DND-41 (cell line): ENCODE data around the gene PHACTR3.

Source experiments
- ATAC-seq: fragments of 200-7000 bp; cut with Tn5 transposase; 3 replicates; pipeline ENCODE4 v1.9.1; 2021; ENCODE audit warnings: low read depth; ENCODE audit not compliant: insufficient read depth
- DNase-seq: peaks from one replicate; pipeline ENCODE4 v3.0.0-alpha.2; 2020
- H2AFZ ChIP-seq: 2 replicates; pipeline ENCODE4 v1.6.0; 2012; ENCODE audit warnings: low read depth, low read length
- H3K27ac ChIP-seq: 2 replicates; pipeline ENCODE4 v1.5.1; 2012; ENCODE audit warnings: low read length, inconsistent platforms
- H3K27me3 ChIP-seq: fragments of 200-600 bp; sonication (generic); 2 replicates; pipeline ENCODE4 v1.6.0; 2012; ENCODE audit warnings: low read length, mild to moderate bottlenecking, inconsistent platforms; ENCODE audit not compliant: insufficient read depth, poor library complexity
- H3K36me3 ChIP-seq: 2 replicates; pipeline ENCODE4 v1.5.1; 2012; ENCODE audit warnings: low read length, inconsistent platforms; ENCODE audit not compliant: insufficient read depth
- H3K4me1 ChIP-seq: 2 replicates; pipeline ENCODE4 v1.5.1; 2012; ENCODE audit warnings: mild to moderate bottlenecking, low read length; ENCODE audit not compliant: insufficient read depth
- H3K4me2 ChIP-seq: 2 replicates; pipeline ENCODE4 v1.6.0; 2012; ENCODE audit warnings: mild to moderate bottlenecking, moderate library complexity, low read length, inconsistent platforms; ENCODE audit not compliant: insufficient read depth
- H3K4me3 ChIP-seq, 2 experiments: fragments of 200-600 bp in 1 of 2; shearing (Covaris generic) in 1 of 2; 2 replicates each; pipeline ENCODE4 v1.5.1; 2012 to 2016; ENCODE audit warnings: inconsistent platforms in 2 of 2, low read length in 2 of 2, mild to moderate bottlenecking in 2 of 2, low read depth in 1 of 2, moderate library complexity in 1 of 2
- H3K79me2 ChIP-seq: 2 replicates; pipeline ENCODE4 v1.6.0; 2012; ENCODE audit warnings: low read length, inconsistent platforms; ENCODE audit not compliant: insufficient read depth
- H3K9ac ChIP-seq: 2 replicates; pipeline ENCODE4 v1.6.0; 2012; ENCODE audit warnings: low read depth, mild to moderate bottlenecking, inconsistent platforms, low read length, moderate library complexity
- H3K9me3 ChIP-seq: 2 replicates; pipeline ENCODE4 v1.5.1; 2012; ENCODE audit warnings: low read length, moderate library complexity, mild to moderate bottlenecking, inconsistent platforms; ENCODE audit not compliant: insufficient read depth, severe bottlenecking
- H4K20me1 ChIP-seq: 2 replicates; pipeline ENCODE4 v1.6.0; 2012; ENCODE audit warnings: low read length; ENCODE audit not compliant: insufficient read depth
- EZH2 ChIP-seq: IDR thresholded peaks from 3 replicates; pipeline ENCODE4 v1.6.1; 2012; ENCODE audit warnings: borderline replicate concordance, low read depth, mild to moderate bottlenecking, moderate library complexity, low read length, inconsistent platforms; ENCODE audit not compliant: severe bottlenecking
- TF ChIP-seq, protein P1 (sequence below): IDR thresholded peaks from 2 replicates; pipeline ENCODE4 v1.5.1; 2012; ENCODE audit warnings: borderline replicate concordance, low read length, moderate library complexity, mild to moderate bottlenecking; ENCODE audit not compliant: poor library complexity, severe bottlenecking; ENCODE audit errors: extremely low read depth

Gene PHACTR3

DNA sequence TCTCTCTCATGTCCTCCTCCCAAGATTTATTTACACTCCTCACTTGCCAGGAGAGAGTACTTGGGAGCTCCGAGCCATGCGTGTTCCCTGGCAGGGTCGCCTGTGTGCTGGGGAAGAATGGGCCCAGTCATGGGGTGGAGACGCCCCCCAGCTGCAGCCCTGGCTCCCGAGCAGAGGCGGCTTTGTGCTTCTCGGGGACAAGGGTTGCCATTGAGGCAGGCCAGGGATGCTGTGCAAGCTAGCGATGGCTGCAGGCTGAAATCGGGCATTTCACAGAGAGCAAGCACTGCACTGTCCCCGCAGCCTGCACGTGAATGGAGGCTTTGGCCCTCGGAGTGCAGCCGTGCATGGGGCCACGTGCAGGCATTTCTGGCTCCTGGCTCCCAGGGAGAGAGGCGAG, 23.8 kb downstream of the PHACTR3 start:
- H3K27ac ChIP-seq: no peak overlapping the region
- no peaks in the 10 kb centered on the region for H3K36me3 ChIP-seq
- no peaks in the 10 kb centered on the region for H3K4me1 ChIP-seq
- no peak overlapping the region for H3K4me2 ChIP-seq
- no peaks in the 10 kb centered on the region for H3K79me2 ChIP-seq
- no peak overlapping the region for H3K4me3 ChIP-seq
- peaks cover 13% of the 10 kb centered on the region for H4K20me1 ChIP-seq
- DNase-seq (no peak), ATAC-seq (no peak)
- H3K9ac ChIP-seq: no peak overlapping the region
- H3K9me3 ChIP-seq: no peaks in the 10 kb centered on the region
- peaks cover 13% of the 10 kb centered on the region for H3K27me3 ChIP-seq
- no peak overlapping the region for H2AFZ ChIP-seq
- TF ChIP-seq, protein P1, sequence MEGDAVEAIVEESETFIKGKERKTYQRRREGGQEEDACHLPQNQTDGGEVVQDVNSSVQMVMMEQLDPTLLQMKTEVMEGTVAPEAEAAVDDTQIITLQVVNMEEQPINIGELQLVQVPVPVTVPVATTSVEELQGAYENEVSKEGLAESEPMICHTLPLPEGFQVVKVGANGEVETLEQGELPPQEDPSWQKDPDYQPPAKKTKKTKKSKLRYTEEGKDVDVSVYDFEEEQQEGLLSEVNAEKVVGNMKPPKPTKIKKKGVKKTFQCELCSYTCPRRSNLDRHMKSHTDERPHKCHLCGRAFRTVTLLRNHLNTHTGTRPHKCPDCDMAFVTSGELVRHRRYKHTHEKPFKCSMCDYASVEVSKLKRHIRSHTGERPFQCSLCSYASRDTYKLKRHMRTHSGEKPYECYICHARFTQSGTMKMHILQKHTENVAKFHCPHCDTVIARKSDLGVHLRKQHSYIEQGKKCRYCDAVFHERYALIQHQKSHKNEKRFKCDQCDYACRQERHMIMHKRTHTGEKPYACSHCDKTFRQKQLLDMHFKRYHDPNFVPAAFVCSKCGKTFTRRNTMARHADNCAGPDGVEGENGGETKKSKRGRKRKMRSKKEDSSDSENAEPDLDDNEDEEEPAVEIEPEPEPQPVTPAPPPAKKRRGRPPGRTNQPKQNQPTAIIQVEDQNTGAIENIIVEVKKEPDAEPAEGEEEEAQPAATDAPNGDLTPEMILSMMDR: no peak
- no peak for TF ChIP-seq EZH2

DNA sequence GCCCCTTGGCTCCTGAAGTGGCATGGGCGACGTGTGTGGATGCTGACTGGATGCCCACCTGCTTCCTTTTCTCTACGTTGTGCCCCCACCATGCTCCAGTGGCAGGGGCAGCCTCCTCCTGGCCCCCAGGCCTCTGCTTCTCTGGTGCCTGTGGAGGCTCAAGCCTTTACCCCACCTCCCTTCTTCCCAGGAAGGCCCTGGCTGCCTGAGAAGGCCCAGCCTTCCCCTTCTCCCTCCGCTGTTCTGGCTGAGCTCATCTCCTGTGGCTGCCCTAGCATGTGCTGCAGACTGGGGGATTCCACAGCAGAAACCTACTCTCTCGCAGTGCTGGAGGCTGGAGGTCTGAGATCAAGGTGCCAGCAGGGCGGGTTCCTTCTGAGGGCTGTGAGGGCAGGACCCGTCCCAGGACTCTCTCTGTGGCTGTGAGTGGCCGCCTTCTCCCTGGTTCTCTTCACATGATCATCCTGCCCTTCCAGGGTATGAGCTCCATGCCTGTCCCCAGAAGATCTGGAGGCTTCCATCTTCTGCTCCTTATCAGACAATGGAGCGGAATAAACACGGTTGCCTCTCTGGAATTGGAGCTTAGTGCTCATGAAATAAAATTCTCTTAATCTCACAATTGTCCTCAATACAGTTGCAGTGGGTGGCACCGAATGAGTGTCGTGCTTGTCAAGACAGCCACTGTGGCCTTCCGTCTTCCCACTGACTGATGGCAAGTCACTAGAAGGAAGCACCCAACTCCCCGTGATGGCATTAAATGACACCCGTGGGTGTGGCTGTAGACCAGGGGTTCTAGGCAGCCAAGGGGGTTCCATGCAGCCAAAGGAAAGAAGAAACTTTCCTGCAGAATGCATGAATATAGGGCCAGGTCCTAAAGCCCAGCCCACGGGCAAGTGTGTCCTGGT, 25.1 kb downstream of the PHACTR3 start:
- Histone ChIP-seq H3K4me2 (no peak overlapping the region), H3K9ac (no peak overlapping the region), H3K27me3 (peaks cover 15% of the 10 kb centered on the region), H3K36me3 (no peaks in the 10 kb centered on the region), H3K9me3 (no peaks in the 10 kb centered on the region), H4K20me1 (peaks cover 8% of the 10 kb centered on the region), H3K4me3 (no peak overlapping the region), H3K4me1 (no peaks in the 10 kb centered on the region), H3K79me2 (no peaks in the 10 kb centered on the region), H2AFZ (no peak overlapping the region), H3K27ac (no peak overlapping the region)
- ATAC-seq (no peak), DNase-seq (no peak)
- TF ChIP-seq, protein P1: no peak
- no peak for TF ChIP-seq EZH2

DNA sequence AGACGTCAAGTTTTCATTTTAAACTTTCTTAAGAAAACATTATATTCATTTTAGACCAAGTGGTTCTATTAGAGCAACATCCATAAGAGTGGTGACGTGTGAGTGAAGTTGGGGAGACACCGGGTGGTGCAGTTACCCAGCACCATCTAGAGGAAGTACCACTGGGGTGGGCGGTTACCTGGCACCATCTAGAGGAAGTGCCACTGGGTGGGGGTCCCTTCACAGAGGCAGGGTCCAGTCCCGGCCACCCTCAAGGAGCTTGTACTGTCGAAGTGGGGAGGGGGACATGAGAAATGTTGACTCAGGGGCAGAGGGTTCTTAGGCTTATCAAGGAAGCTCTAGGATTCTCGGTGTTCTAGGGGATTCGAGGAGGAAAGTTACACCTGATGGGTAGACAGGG, 26.2 kb downstream of the PHACTR3 start:
- Histone ChIP-seq H3K4me2 (no peak overlapping the region), H3K4me3 (no peak overlapping the region), H4K20me1 (peaks cover 8% of the 10 kb centered on the region), H3K9ac (no peak overlapping the region), H3K9me3 (no peaks in the 10 kb centered on the region), H3K27me3 (peaks cover 13% of the 10 kb centered on the region), H3K4me1 (no peaks in the 10 kb centered on the region), H2AFZ (no peak overlapping the region), H3K79me2 (no peaks in the 10 kb centered on the region), H3K36me3 (no peaks in the 10 kb centered on the region), H3K27ac (no peak overlapping the region)
- ATAC-seq (no peak), DNase-seq (no peak)
- no peak for TF ChIP-seq EZH2

DNA sequence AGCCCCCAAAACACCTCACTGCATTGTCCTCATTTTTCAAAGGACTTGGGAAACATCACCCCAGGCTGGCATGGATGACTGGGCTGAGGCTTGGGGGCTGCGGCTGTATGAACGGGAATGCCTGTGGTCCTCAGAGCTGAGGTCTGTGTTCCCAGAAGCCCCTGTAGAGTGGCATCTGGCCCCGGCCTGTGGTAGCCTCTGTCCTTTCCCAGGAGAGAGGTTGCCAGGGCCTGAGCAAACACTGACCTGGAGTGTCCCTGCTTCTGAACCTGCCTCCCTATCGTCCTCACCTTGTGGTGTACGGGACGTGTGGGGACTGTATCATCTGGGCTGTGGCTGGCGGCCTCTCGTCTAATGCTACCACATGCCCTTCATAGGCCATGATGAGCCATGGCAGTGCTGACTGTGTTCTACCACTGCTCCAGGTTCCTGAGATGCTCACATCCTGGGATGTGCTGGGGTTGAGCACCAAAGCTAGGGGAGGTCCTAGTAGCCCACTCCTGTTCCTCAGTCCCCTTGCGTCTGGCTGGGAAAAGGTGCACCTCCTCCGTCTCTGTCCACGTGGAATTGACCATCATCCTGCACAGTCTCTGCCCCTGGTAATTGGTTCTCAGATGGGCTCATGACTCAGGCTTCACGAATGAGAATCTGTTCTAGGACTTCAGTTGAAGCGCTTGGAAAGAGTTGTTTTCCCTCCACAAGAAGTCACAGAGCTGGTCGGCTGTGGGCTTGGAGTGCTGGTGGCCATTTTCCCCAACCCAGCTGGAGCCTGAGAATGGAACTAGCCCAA, 27.6 kb downstream of the PHACTR3 start:
- Histone ChIP-seq H3K4me3 (no peak overlapping the region), H3K27me3 (peaks cover 14% of the 10 kb centered on the region), H4K20me1 (peaks cover 10% of the 10 kb centered on the region), H3K27ac (no peak overlapping the region), H3K36me3 (no peaks in the 10 kb centered on the region), H3K9ac (no peak overlapping the region), H3K9me3 (no peaks in the 10 kb centered on the region), H3K4me1 (no peaks in the 10 kb centered on the region), H3K79me2 (no peaks in the 10 kb centered on the region), H3K4me2 (no peak overlapping the region), H2AFZ (no peak overlapping the region)
- no peak for DNase-seq
- TF ChIP-seq, protein P1: no peak
- no peak for TF ChIP-seq EZH2
- no peak for ATAC-seq
